Colonic mucosa (tissue), 4 donors: ENCODE data around the gene SCRN1. TPM values are rescaled to one million over a fixed set of nuclear protein-coding genes. Genes with fewer than 3 reads are reported as not detected.

Experiments
- DNase-seq: peaks from one replicate; pipeline ENCODE4 v3.0.0-alpha.2; 2020
- H3K27ac ChIP-seq: fragments of 200-600 bp; one replicate; pipeline ENCODE4 v1.8.0; 2021
- H3K27me3 ChIP-seq: fragments of 200-600 bp; one replicate; pipeline ENCODE4 v1.8.0; 2021
- H3K36me3 ChIP-seq: fragments of 200-600 bp; one replicate; pipeline ENCODE4 v1.8.0; 2021
- H3K4me1 ChIP-seq: fragments of 200-600 bp; one replicate; pipeline ENCODE4 v1.8.0; 2021; ENCODE audit warnings: mild to moderate bottlenecking
- H3K4me3 ChIP-seq: fragments of 200-600 bp; one replicate; pipeline ENCODE4 v1.8.0; 2021
- H3K9ac ChIP-seq, 2 donors: one replicate each; pipeline ENCODE4 v1.7.0; 2013; ENCODE audit warnings: control low read depth in 2 of 2, low read depth in 2 of 2, low read length in 2 of 2
- H3K9me3 ChIP-seq: fragments of 200-600 bp; one replicate; pipeline ENCODE4 v1.8.0; 2021
- CTCF ChIP-seq: fragments of 200-600 bp; IDR thresholded peaks from one replicate; pipeline ENCODE4 v1.8.0; 2022; ENCODE audit warnings: antibody characterized with exemption, mild to moderate bottlenecking
- intact Hi-C: fragments of 100-400 bp; cut with DNase I; formaldehyde crosslinking; loops from one replicate; pipeline ENCODE4 v1.14.1; 2022
- total RNA-seq, 2 donors: library from RNA; stranded (reverse); fragmentation: NEBNext Ultra II Directional in 1 of 2; extraction: Animal tissue kit (Norgen Biotek cat#: 25700) in 1 of 2; gene quantifications; one replicate each; pipeline ENCODE4 v1.2.1, GENCODE V29; 2021
- donor health status: healthy.
- donor health status: DM: no; HTN: no; CAD: no.
- donor health status: DM: no; HTN: no; CAD: no.

The SCRN1 gene
- total RNA-seq, 2 donors from 2014 or later = 13.2 to 17.1 TPM

- Histone ChIP-seq H3K4me3 (no peak overlapping the region), H3K27me3 (no peaks in the 10 kb centered on the region), H3K9me3 (no peaks in the 10 kb centered on the region), H3K36me3 (no peaks in the 10 kb centered on the region), H3K27ac (no peak overlapping the region), H3K4me1 (no peaks in the 10 kb centered on the region), H3K9ac (no peak overlapping the region)
- intact Hi-C loops = no loop called here
- TF ChIP-seq CTCF = no peak
- DNase-seq = no peak
Observed at GRCh38 chr7:29945259-29945809, 44.3 kb downstream of the SCRN1 start.

- no peaks in the 10 kb centered on the region for H3K9me3 ChIP-seq
- intact Hi-C loops = no loop called here
- no peaks in the 10 kb centered on the region for H3K27me3 ChIP-seq
- no peak overlapping the region for H3K27ac ChIP-seq
- no peak for DNase-seq
- no peak overlapping the region for H3K9ac ChIP-seq
- H3K4me3 ChIP-seq = no peak overlapping the region
- H3K36me3 ChIP-seq = no peaks in the 10 kb centered on the region
- H3K4me1 ChIP-seq = no peaks in the 10 kb centered on the region
- TF ChIP-seq CTCF = no peak
Observed at GRCh38 chr7:29940199-29940598, 49.4 kb downstream of the SCRN1 start.

- intact Hi-C loops = no loop called here
- H3K27me3 ChIP-seq = no peaks in the 10 kb centered on the region
- no peaks in the 10 kb centered on the region for H3K4me1 ChIP-seq
- no peak for DNase-seq
- no peaks in the 10 kb centered on the region for H3K9me3 ChIP-seq
- no peak overlapping the region for H3K4me3 ChIP-seq
- TF ChIP-seq CTCF = no peak
- no peak overlapping the region for H3K9ac ChIP-seq
- no peaks in the 10 kb centered on the region for H3K36me3 ChIP-seq
- H3K27ac ChIP-seq = no peak overlapping the region
Observed at GRCh38 chr7:29937132-29937531, 52.5 kb downstream of the SCRN1 start.

- Histone ChIP-seq H3K27me3 (no peaks in the 10 kb centered on the region), H3K4me1 (no peaks in the 10 kb centered on the region), H3K9ac (no peak overlapping the region), H3K36me3 (no peaks in the 10 kb centered on the region), H3K27ac (no peak overlapping the region), H3K4me3 (no peak overlapping the region), H3K9me3 (no peaks in the 10 kb centered on the region)
- no peak for TF ChIP-seq CTCF
- no peak for DNase-seq
- intact Hi-C loops = no loop called here
Observed at GRCh38 chr7:29935111-29935510, 54.5 kb downstream of the SCRN1 start.

GRCh38 chr7:29929018-29929807 lies 60.4 kb downstream of the SCRN1 start:
- H3K36me3 ChIP-seq = no peaks in the 10 kb centered on the region
- no peak overlapping the region for H3K9ac ChIP-seq
- H3K27me3 ChIP-seq = no peaks in the 10 kb centered on the region
- no peak overlapping the region for H3K4me3 ChIP-seq
- intact Hi-C loops = no loop called here
- DNase-seq = no peak
- no peak for TF ChIP-seq CTCF
- H3K4me1 ChIP-seq = no peaks in the 10 kb centered on the region
- no peaks in the 10 kb centered on the region for H3K9me3 ChIP-seq
- no peak overlapping the region for H3K27ac ChIP-seq
